NT2/D1 (cell line): ENCODE results near the gene ANK2.

Experiments
- SUZ12 ChIP-seq: IDR thresholded peaks from 2 replicates; pipeline ENCODE4 v1.6.1; 2011; ENCODE audit not compliant: insufficient read length, insufficient read depth; ENCODE audit errors: extremely low read depth
- YY1 ChIP-seq: IDR thresholded peaks from 2 replicates; pipeline ENCODE4 v1.6.1; 2011; ENCODE audit not compliant: insufficient read length, insufficient read depth
- ZNF274 ChIP-seq: IDR thresholded peaks from 2 replicates; pipeline ENCODE4 v1.6.1; 2011; ENCODE audit warnings: mild to moderate bottlenecking, low read depth, low read length

DNA sequence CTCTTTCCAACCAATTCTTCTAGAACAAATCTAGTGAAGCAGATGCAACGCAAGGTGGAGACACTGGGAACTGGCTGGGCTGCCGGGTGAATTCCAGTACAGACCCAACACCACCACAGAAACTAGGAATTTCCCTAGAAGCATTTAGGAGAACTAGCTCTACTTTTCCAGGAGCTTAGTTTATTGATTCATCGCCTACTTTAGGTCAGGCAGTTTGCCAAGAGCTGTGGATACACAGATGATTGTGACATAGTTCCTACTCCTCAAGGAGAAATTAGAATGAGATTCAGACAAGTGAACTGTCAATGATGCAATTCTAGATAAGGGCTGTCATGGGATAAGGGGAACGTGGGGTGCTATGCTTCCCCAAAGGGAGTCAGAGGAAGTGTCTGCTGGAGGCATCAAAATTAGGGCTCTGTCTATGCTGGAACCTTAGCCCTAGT lies 362.1 kb downstream of the ANK2 start:
- TF ChIP-seq SUZ12, result no peak
- no peak for TF ChIP-seq YY1
- TF ChIP-seq ZNF274, result no peak
